ENCODE measurements around the gene ULK4. TPM values are rescaled to one million over a fixed set of nuclear protein-coding genes. Genes with fewer than 3 reads are reported as not detected.

ULK4 gene
- total and polyA plus RNA-seq, 2 of the 8 experiments (the other 6 are each of a cell fraction or from before 2014, with no cell fraction given), result 3.0 to 10.8 TPM

DNA sequence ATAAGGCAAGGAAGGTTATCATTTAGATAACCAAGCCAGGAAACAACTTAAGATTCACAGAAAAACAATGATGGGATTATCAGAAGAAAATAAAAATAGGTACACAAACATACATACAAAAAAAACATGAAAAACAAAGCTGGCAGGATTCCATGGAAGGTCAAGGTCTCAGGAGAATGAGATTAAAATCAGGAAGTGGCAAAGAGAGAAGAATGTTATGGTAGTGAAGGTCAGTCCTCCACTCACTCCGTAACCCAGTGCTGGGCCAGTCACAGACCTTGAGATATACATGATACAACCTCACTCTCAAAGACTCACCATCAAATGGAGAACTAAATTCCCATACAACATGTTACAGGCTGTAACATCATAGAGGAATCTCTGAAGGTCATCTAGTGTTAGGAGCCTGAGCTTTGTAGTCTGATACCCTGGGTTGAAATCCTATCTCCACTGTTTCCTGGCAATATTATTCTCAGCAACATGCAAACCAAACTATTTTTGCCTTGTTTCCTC, 668.7 kb downstream of the ULK4 start:
- Histone ChIP-seq H4K20me1 (replicated peaks in 1 of 2; ENCODE audit: control insufficient read depth in 1 of 2, insufficient read depth in 2 of 2, low read length in 2 of 2) (no peaks in the 10 kb centered on the region), H4K8ac (ENCODE audit: extremely low read depth, insufficient read depth, low read length) (no peak overlapping the region), H3K18ac (ENCODE audit: extremely low read depth, low read length) (no peak overlapping the region), H2BK15ac (ENCODE audit: low read length) (no peak overlapping the region), H3K9ac (replicated peaks in 1 of 4; ENCODE audit: extremely low read depth in 1 of 4, low read depth in 3 of 4, low read length in 3 of 4) (no peak overlapping the region), H3K56ac (replicated peaks; ENCODE audit: insufficient read length, low read depth, low read length) (no peak overlapping the region), H2BK120ac (replicated peaks; ENCODE audit: low read depth, low read length) (no peak overlapping the region), H2BK5ac (ENCODE audit: low read depth, low read length) (no peak overlapping the region), H3K4me3 (ENCODE audit: extremely low read depth in 1 of 4, insufficient read depth in 2 of 4, low read depth in 3 of 4, low read length in 4 of 4) (no peak overlapping the region), H3K27me3 (replicated peaks in 1 of 4; ENCODE audit: control insufficient read depth in 3 of 4, extremely low read depth in 1 of 4, insufficient read depth in 3 of 4, low read length in 3 of 4) (no peaks in the 10 kb centered on the region), H3K79me2 (ENCODE audit: control insufficient read depth in 1 of 2, insufficient read depth in 2 of 2, low read length in 2 of 2) (no peaks in the 10 kb centered on the region), H3K9me3 (ENCODE audit: insufficient read depth in 2 of 2, low read depth in 1 of 2, low read length in 1 of 2) (no peaks in the 10 kb centered on the region), H3K4ac (replicated peaks; ENCODE audit: insufficient read length, low read depth, low read length) (no peak overlapping the region), H3K79me1 (ENCODE audit: low read depth, low read length) (no peaks in the 10 kb centered on the region), H4K91ac (replicated peaks; ENCODE audit: insufficient read length, low read length) (no peak overlapping the region), H3K27ac (ENCODE audit: low read depth, low read length) (no peak overlapping the region), H3K4me2 (ENCODE audit: insufficient read depth in 1 of 2, low read depth in 2 of 2, low read length in 2 of 2) (no peak overlapping the region), H2BK12ac (ENCODE audit: low read depth, low read length) (no peak overlapping the region), H2AFZ (ENCODE audit: low read length) (no peak overlapping the region), H3K36me3 (ENCODE audit: control insufficient read depth in 2 of 4, insufficient read depth in 4 of 4, low read length in 3 of 4) (no peaks in the 10 kb centered on the region), H3K23me2 (ENCODE audit: low read depth, low read length) (no peaks in the 10 kb centered on the region; the same call in 1 of the 2 replicates), H2BK20ac (ENCODE audit: low read length) (no peak overlapping the region), H3K4me1 (replicated peaks in 1 of 4; ENCODE audit: control insufficient read depth in 3 of 4, insufficient read depth in 4 of 4, low read length in 3 of 4) (peaks cover 0 to 6% (median 0%) of the 10 kb centered on the region in 4 experiments; a peak in 1 of 7 replicates), H3K23ac (ENCODE audit: insufficient read length) (no peak overlapping the region), H2AK5ac (ENCODE audit: low read depth, low read length) (no peak overlapping the region), H4K5ac (ENCODE audit: insufficient read length, low read depth, low read length) (no peak overlapping the region), H3K14ac (ENCODE audit: insufficient read length) (no peak overlapping the region)
- FAIRE-seq (no peak), DNase-seq (ENCODE audit: low read depth in 1 of 2, low spot score in 2 of 2) (no peak)
- 93% methylated on average over 1 of the region's 1 CpG; no CpG with 5 or more reads in 1 of the 2 experiments for WGBS, 2 experiments (ENCODE audit: extremely low coverage in 1 of 2, insufficient coverage in 1 of 2, insufficient read length in 1 of 2, insufficient replicate concordance in 2 of 2, low coverage in 1 of 2, low lambda C conversion rate in 2 of 2, missing lambda C conversion rate in 1 of 2)
- ChIA-PET POLR2A (ENCODE audit: partially characterized antibody) (no interaction called here), CTCF (ENCODE audit: partially characterized antibody) (interaction anchor here (0.6 kb wide), 1 partner anchor 97 kb away, joined by 3 read pairs; no protein-coding TSS in a partner anchor)
- TF ChIP-seq SP2 (IDR thresholded peaks at IDR 0.05; ENCODE audit: low read length) (no peak), YY1 (IDR thresholded peaks at IDR 0.05; ENCODE audit: low read depth, low read length) (no peak)

Measured in H1 (cell line).